Activated B cell treated with CpG ODN at 0.5 μM for 24 hours (primary cell): ENCODE data around the gene UPF2. TPM values are rescaled to one million over a fixed set of nuclear protein-coding genes. Genes with fewer than 3 reads are reported as not detected.

Experiments used
- ATAC-seq: fragments of 200-7000 bp; cut with Tn5 transposase; one replicate; pipeline ENCODE4 v1.10.0; 2021; ENCODE audit warnings: low read depth, mild to moderate bottlenecking, moderate library complexity
- CTCF ChIA-PET: fragments of 350-600 bp; sonication (Branson Sonifier 250); formaldehyde crosslinking; loops from one replicate; lab custom pipeline; 2021; ENCODE audit warnings: antibody characterized with exemption; lab: Charles Lee
- POLR2A ChIA-PET: fragments of 350-600 bp; sonication (Branson Sonifier 250); formaldehyde crosslinking; loops from one replicate; lab custom pipeline; 2021; ENCODE audit warnings: antibody characterized with exemption; lab: Charles Lee
- DNase-seq: peaks from one replicate; pipeline ENCODE4 v3.0.0; 2022
- H3K27ac Mint-ChIP-seq: one replicate; pipeline ENCODE4 v1.8.0; 2020; ENCODE audit warnings: mixed read lengths
- H3K27me3 Mint-ChIP-seq: one replicate; pipeline ENCODE4 v1.8.0; 2021; ENCODE audit warnings: mixed read lengths
- H3K36me3 Mint-ChIP-seq: one replicate; pipeline ENCODE4 v1.8.0; 2021; ENCODE audit warnings: low read depth, mixed read lengths
- H3K4me1 Mint-ChIP-seq: one replicate; pipeline ENCODE4 v1.8.0; 2021; ENCODE audit warnings: mixed read lengths
- H3K4me3 Mint-ChIP-seq: one replicate; pipeline ENCODE4 v1.8.0; 2020; ENCODE audit warnings: mild to moderate bottlenecking, mixed read lengths
- H3K9me3 Mint-ChIP-seq: one replicate; pipeline ENCODE4 v1.8.0; 2020; ENCODE audit warnings: mixed read lengths
- CTCF ChIP-seq: fragments of 200-600 bp; IDR thresholded peaks from one replicate; pipeline ENCODE4 v1.8.0; 2022; ENCODE audit warnings: antibody characterized with exemption, mild to moderate bottlenecking
- intact Hi-C: fragments of 100-400 bp; cut with micrococcal nuclease; formaldehyde crosslinking; loops from one replicate; pipeline ENCODE4 v1.15.1; 2024
- total RNA-seq: library from RNA; stranded (reverse); gene quantifications from 2 replicates; pipeline ENCODE4 v1.2.3, GENCODE V29; 2022

The UPF2 gene
- total RNA-seq, 1 donor from 2014 or later: 58.0 TPM

GRCh38 chr10:11878776-11879175 lies 163.8 kb downstream of the UPF2 start:
- Mint-ChIP-seq H3K9me3 (no peaks in the 10 kb centered on the region), H3K4me3 (no peak overlapping the region), H3K4me1 (peaks cover 2% of the 10 kb centered on the region), H3K36me3 (no peaks in the 10 kb centered on the region), H3K27ac (no peak overlapping the region), H3K27me3 (peaks cover 8% of the 10 kb centered on the region)
- TF ChIP-seq CTCF: no peak
- ChIA-PET POLR2A (no interaction called here), CTCF (no interaction called here)
- DNase-seq (no peak), ATAC-seq (no peak)
- intact Hi-C loops: no loop called here

- H3K27me3 Mint-ChIP-seq: peaks cover 12% of the 10 kb centered on the region
- peaks cover 2% of the 10 kb centered on the region for H3K4me1 Mint-ChIP-seq
- DNase-seq (no peak), ATAC-seq (no peak)
- no peak overlapping the region for H3K4me3 Mint-ChIP-seq
- intact Hi-C loops: no loop called here
- ChIA-PET CTCF (no interaction called here), POLR2A (no interaction called here)
- H3K9me3 Mint-ChIP-seq: no peaks in the 10 kb centered on the region
- no peak overlapping the region for H3K27ac Mint-ChIP-seq
- H3K36me3 Mint-ChIP-seq: no peaks in the 10 kb centered on the region
- no peak for TF ChIP-seq CTCF
Measured at GRCh38 chr10:11877591-11877905, 165.1 kb downstream of the UPF2 start.

- CTCF ChIA-PET: no interaction called here
- no peak for DNase-seq
Measured at GRCh38 chr10:11876805-11877590, 165.6 kb downstream of the UPF2 start.

GRCh38 chr10:11876324-11876723 lies 166.3 kb downstream of the UPF2 start:
- ChIA-PET CTCF (no interaction called here), POLR2A (no interaction called here)
- ATAC-seq (no peak), DNase-seq (no peak)
- intact Hi-C loops: no loop called here
- H3K4me3 Mint-ChIP-seq: no peak overlapping the region
- H3K27ac Mint-ChIP-seq: no peak overlapping the region
- peaks cover 2% of the 10 kb centered on the region for H3K4me1 Mint-ChIP-seq
- no peaks in the 10 kb centered on the region for H3K9me3 Mint-ChIP-seq
- no peaks in the 10 kb centered on the region for H3K36me3 Mint-ChIP-seq
- TF ChIP-seq CTCF: no peak
- H3K27me3 Mint-ChIP-seq: peaks cover 12% of the 10 kb centered on the region

More at GRCh38 chr10:11876805-11877590, 165.6 kb downstream of the UPF2 start:
- H3K36me3 Mint-ChIP-seq: no peaks in the 10 kb centered on the region
- intact Hi-C loops: no loop called here
- POLR2A ChIA-PET: no interaction called here
- H3K27ac Mint-ChIP-seq: no peak overlapping the region
- H3K4me1 Mint-ChIP-seq: peaks cover 2% of the 10 kb centered on the region
- ATAC-seq: no peak
- peaks cover 12% of the 10 kb centered on the region for H3K27me3 Mint-ChIP-seq
- TF ChIP-seq CTCF: no peak
- no peaks in the 10 kb centered on the region for H3K9me3 Mint-ChIP-seq
- H3K4me3 Mint-ChIP-seq: no peak overlapping the region

- no peak for TF ChIP-seq CTCF
- ChIA-PET POLR2A (no interaction called here), CTCF (no interaction called here)
- intact Hi-C loops: no loop called here
- Mint-ChIP-seq H3K27me3 (peaks cover 14% of the 10 kb centered on the region), H3K36me3 (no peaks in the 10 kb centered on the region), H3K4me1 (peaks cover 2% of the 10 kb centered on the region), H3K9me3 (no peaks in the 10 kb centered on the region), H3K4me3 (no peak overlapping the region), H3K27ac (no peak overlapping the region)
- ATAC-seq: no peak
- DNase-seq: no peak
Measured at GRCh38 chr10:11875494-11876281, 166.9 kb downstream of the UPF2 start.
